Rectal smooth muscle tissue (tissue), 1 donor: ENCODE data around the gene TCP11.

ENCODE experiments used
- H3K27ac ChIP-seq: one replicate; pipeline ENCODE4 v1.7.0; 2013; ENCODE audit warnings: low read depth, low read length, inconsistent platforms
- H3K27me3 ChIP-seq: one replicate; pipeline ENCODE4 v1.7.0; 2013; ENCODE audit warnings: low read length; ENCODE audit not compliant: control insufficient read depth, insufficient read depth
- H3K36me3 ChIP-seq: one replicate; pipeline ENCODE4 v1.7.0; 2013; ENCODE audit warnings: low read length; ENCODE audit not compliant: control insufficient read depth, insufficient read depth
- H3K4me1 ChIP-seq: one replicate; pipeline ENCODE4 v1.7.0; 2013; ENCODE audit warnings: low read length; ENCODE audit not compliant: control insufficient read depth, insufficient read depth
- H3K4me3 ChIP-seq: one replicate; pipeline ENCODE4 v1.7.0; 2013; ENCODE audit warnings: low read length
- H3K9ac ChIP-seq: one replicate; pipeline ENCODE4 v1.7.0; 2013; ENCODE audit warnings: low read length

The TCP11 gene

DNA sequence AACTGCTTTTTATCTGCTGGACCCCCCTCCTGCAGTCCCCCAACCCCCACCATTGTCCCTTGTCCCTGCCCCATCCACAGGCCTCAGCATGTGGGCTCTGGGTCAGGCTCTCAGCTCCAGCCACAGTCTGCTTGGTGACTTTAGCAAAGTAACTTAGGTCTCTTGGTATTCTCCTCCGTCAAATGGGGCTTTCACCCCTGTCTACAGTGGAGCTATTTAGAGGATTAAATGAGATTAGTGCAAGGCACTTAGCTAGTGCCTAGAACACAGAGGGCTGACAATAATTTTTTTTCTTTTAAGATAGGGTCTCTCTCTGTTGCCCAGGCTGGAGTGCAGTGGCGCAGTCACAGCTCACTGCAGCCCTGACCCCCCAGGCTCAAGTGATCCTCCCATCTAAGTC is 71.9 kb downstream of the TCP11 start:
- H3K4me1 ChIP-seq, result peaks cover 2% of the 10 kb centered on the region
- peaks cover 11% of the 10 kb centered on the region for H3K36me3 ChIP-seq

DNA sequence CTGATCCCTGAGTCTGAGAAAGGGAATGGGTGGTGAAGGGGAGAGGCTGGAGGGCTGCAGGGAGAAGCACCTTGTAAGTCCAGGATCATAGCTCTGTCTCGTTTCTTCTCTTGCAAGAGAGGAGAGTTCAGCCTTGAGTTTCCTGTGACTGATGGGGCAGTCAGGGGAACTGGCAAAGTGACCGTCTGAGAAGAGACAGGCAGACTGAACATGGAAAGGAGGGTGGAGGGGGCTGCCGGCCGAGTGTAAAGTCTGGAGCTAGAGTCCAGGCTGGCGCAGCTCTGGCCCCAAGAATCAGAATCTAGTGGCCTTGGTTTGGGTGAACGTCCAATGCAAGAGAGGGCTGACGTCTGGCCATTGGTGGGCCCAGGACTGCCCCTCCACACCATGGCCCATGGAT is 72.5 kb downstream of the TCP11 start:
- Histone ChIP-seq H3K4me3 (no peak overlapping the region), H3K27ac (peak overlapping the region; percentile 14), H3K27me3 (no peaks in the 10 kb centered on the region), H3K36me3 (peaks cover 11% of the 10 kb centered on the region), H3K4me1 (peaks cover 5% of the 10 kb centered on the region), H3K9ac (no peak overlapping the region)

More for the DNA sequence above, 71.9 kb downstream of the TCP11 start:
- Histone ChIP-seq H3K9ac (no peak overlapping the region), H3K4me3 (no peak overlapping the region), H3K27me3 (no peaks in the 10 kb centered on the region), H3K27ac (no peak overlapping the region)

DNA sequence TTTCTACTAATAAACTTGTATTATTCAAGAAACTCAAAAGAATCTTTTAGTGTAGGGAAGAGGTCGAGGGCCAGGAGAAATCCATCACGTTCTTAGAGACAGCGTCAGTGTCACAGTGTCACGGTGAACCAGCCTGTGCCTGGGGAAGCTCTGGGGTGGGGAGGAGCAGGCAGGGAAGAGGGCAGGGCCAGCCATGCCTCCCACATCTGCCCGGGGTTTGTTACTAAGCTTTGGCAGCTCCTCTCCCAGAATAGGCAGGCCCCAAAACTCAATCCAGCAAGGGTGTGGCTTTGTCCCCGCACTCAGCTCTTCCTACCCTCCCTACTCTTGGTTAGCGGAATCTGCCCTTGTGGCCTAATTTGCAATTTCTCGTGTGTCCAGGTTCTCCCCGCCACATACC is 72.9 kb downstream of the TCP11 start:
- peaks cover 5% of the 10 kb centered on the region for H3K4me1 ChIP-seq
- H3K36me3 ChIP-seq, result peaks cover 11% of the 10 kb centered on the region
- no peak overlapping the region for H3K4me3 ChIP-seq
- no peak overlapping the region for H3K27ac ChIP-seq
- H3K9ac ChIP-seq, result no peak overlapping the region
- H3K27me3 ChIP-seq, result no peaks in the 10 kb centered on the region
